NCI-H446 treated with DMSO at 0.1 percent for 48 hours (cell line): ENCODE results near the gene ZNF423.

ENCODE experiments used
- DNase-seq: peaks from one replicate; lab custom pipeline; 2025; lab: John Stamatoyannopoulos, UW

ZNF423 gene

GRCh38 chr16:49824593-49824992 lies 31.3 kb downstream of the ZNF423 start:
- no peak for DNase-seq

GRCh38 chr16:49822649-49823370 lies 33.1 kb downstream of the ZNF423 start:
- DNase-seq = no peak

DNA sequence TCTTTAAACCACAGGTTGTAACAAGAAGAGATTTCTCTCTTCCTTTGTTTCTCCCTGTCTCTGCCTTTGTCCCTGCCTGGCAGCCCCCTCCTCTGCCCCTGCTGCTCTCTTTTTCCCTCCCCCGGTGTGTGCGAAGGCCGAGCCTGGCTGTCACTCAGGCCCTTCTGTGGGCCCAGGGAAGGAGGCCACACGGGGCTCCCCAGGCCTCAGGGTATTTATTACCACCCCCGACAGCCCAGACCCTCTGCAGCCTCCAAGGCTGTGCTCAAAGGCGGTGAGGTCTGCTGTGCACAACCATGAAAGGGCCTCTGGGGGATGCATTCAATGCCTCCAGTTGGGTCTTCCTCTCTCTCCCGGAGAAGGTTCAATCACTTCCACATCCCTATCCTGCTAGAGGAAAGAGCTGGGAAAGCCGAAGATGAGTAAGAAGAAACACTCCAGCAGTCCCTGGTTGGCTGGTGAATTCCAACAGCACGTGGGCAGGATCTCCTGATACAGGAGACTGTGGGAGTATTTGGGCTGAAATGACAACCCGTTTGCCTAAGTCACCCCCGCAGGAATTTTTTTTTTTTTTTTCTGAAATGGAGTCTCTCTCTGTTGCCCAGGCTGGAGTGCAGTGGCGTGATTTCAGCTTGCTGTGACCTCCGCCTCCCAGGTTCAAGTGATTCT lies 34.2 kb downstream of the ZNF423 start:
- no peak for DNase-seq

DNA sequence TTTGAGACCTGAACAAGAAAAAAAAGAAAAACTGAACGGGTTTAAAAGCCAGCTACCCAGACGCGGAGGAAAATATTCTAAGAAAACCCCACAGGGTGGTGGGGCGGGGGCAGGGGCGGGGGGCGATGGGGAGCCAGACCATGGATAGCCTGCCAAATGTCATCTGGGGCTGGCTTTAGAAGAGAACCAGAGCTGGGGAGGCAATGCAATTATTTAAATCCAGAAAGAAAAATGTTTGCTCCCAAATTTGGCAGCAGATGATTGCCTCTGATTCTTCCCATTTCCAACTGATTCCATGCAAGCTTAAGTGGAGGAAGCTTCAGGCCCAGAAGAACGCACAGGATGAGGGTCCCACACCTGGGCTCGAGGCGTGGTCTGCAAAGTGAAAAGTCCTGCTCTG lies 34.8 kb downstream of the ZNF423 start:
- no peak for DNase-seq

- no peak for DNase-seq
These were observed 38.0 kb downstream of the ZNF423 start for GRCh38 chr16:49817754-49818507.

GRCh38 chr16:49816875-49817274 lies 39.0 kb downstream of the ZNF423 start:
- DNase-seq = no peak

DNA sequence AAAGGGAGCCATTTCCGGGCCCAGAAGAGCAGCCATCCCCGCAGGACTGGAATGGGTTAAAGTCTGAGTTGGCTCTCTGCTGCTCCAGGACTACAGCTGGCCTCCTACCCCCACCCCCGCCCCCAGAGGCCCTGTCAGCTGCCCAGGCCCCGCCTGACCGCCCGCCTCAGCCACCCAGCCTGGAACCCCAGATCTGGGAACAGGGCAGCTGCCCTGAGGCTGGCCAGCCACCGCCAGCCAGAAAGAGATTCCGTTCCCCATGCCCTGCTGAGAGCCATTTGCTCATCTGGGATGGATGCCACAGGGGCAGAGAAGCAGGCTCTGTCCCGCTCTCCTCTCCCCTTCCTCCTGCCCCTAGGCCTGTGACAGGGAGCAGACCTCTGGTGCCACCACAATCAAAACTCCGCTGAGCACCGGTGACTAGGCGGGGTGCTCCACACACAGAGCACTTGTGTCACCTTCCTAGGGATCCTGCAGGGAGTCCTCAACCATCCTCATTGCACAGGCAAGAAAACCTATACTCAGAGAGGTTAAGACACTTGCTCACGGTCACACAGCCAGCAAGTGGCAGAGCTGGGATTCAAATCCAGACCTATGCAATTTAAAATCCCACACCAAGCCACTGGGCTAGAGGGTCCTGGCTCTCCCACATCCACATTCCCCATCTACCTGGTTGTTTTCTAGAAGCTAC lies 44.1 kb downstream of the ZNF423 start:
- DNase-seq = peak; percentile 66

GRCh38 chr16:49810831-49811230 lies 45.1 kb downstream of the ZNF423 start:
- DNase-seq = no peak

DNA sequence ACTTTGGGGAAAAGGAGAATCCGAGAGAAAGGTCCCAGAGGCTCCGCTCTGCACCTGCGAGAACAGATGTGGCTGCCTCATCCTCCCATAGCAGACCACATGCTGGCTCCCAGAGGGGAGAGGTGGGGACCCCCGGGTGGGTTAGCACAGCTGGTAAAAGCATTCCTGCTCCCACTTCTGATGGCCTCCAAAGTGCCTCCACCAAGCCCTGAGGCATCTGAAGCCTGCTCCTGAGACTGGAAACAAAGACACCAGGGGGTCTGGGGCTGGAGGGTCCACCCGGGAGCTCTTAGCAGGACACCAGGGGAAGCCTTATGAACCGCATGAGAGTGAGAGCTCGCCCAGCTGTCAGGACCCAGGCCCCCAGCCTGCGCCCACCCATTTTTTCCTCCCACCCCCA lies 46.4 kb downstream of the ZNF423 start:
- no peak for DNase-seq

GRCh38 chr16:49809062-49809461 lies 46.9 kb downstream of the ZNF423 start:
- DNase-seq = no peak

DNA sequence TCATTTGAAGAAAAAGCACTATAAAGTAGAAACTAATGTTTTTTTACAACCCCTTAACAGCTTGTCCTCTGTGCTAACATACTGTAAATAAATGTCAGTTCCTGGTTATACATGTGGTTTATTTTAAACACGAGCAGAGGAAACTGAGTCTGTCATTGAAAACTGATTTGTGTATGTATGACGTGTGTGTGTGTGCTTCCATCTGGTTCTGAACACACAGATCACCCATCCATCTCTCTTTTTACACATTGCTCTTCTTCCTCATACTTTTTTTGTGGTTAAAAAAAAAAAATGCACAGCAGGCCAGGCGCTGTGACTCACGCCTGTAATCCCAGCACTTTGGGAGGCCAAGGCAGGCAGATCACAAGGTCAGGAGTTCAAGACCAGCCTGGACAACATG lies 49.5 kb downstream of the ZNF423 start:
- no peak for DNase-seq

DNA sequence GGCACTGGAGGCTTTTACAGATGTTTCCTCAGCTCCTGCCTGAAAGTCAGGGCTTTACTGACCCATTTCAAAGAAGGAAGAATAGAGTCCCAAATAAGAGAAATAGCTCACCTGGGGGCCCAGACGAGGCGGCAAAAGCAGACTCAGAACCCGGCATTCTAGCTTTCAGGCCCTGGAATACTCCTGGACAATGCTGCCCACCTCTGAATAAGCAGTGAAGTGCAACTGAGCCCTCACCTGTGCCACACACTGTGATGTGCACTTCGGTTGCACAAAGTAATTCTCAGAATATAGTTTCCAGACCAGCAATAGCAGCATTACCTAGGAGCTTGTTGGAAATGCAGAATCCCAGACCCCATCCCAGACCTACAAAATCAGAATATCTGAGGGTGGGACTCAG lies 54.6 kb downstream of the ZNF423 start:
- no peak for DNase-seq

GRCh38 chr16:49800876-49801275 lies 55.0 kb downstream of the ZNF423 start:
- DNase-seq = no peak

DNA sequence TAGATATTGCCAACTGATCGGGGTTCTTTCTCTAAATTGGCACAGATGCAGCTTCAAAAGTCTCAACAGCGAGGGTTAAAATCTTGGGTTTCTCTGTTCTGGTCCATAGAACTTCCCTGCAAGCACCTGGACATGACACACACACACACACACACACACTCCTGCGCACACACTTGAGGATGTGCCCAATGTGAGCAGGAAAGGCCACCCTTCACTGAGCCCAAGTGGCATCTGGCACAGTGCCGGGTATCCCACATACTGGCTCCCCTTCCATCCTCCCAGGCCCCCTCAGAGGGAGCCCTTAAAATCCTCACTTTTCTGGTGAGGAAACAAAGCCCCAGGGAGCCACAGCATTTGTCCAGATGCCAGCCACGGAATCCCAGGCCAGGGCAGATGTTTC lies 55.5 kb downstream of the ZNF423 start:
- no peak for DNase-seq

GRCh38 chr16:49799172-49799571 lies 56.7 kb downstream of the ZNF423 start:
- no peak for DNase-seq

- DNase-seq = no peak
These were observed 60.4 kb downstream of the ZNF423 start for GRCh38 chr16:49795513-49795912.

GRCh38 chr16:49793244-49793643 lies 62.7 kb downstream of the ZNF423 start:
- DNase-seq = no peak

GRCh38 chr16:49789616-49790015 lies 66.3 kb downstream of the ZNF423 start:
- no peak for DNase-seq

DNA sequence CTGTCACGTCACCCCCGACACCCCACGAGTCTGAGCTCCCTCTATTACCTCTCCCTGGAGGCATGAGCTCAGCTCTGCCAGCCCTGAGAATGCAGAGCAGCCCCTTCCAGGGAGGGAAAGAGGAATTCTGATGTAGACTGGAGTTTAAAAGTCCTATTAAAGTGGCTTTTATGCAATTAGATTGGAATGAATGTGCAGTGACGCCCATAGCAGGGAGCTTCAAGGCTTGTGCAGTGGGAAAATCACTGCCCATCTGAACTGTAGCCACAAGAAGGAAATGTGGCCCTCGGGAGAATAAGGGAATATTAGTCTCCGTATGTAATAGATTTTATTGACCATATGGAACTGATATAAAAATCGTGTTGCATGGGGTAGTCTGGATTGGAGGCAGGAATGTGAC lies 66.9 kb downstream of the ZNF423 start:
- no peak for DNase-seq

DNA sequence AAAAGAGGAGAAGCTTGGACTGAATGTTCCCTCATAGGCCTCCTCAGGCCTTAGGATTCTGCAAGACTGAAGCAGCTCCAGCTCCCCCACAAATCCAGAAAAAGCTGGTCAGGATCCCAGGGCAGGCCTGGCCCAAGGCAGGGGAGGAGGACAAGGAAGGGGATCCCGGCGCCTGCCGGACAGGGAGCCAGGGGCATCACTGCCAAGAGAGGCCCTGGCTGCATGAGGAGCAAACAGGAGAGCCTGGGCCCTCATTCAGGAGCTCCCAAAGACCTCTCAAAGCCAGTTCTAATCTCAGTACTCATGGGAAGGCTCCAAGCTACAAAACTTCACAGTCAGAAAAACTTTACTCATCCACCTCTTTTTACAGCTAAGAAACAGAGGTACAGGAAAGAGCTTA lies 67.3 kb downstream of the ZNF423 start:
- no peak for DNase-seq

DNA sequence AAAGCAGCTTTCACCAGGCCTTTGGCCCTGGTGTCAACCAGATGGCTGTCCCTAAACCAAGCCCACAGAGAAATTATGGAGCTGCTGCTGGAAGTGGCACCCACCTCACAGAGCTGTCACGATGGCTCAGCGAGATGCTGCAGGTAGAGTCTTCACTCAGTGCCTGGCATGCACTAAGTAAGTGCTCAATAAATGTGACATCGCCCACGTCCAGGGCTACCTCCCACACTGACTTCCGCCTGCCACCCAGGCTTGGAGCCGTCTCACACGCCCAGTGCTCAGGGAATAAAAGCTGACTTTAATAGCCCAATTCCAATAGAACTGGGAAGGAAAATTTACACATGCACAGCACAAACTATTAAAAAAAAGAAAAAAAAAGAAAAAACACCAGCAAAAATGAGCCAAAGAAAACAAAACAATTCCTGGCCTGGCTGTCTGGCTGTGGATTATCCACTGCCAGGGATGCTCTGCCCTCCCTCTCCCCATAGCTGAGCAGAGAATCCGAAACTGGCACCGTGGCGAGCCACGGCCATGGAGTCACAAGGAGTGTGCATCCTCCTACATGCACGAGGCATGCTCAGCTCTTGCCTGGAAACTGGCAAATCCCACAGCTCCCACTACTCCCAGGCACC lies 68.9 kb downstream of the ZNF423 start:
- DNase-seq = no peak

GRCh38 chr16:49785970-49786369 lies 69.9 kb downstream of the ZNF423 start:
- DNase-seq = no peak
